Endodermal cell (in vitro differentiated cells): Measurements from ENCODE around the gene RPA3. TPM values are rescaled to one million over a fixed set of nuclear protein-coding genes. Genes with fewer than 3 reads are reported as not detected.
"Not testable (repeated sequence)": the region's sequence is repeated elsewhere in the genome, so short reads cannot be mapped to it uniquely, and the experiment has no call there.

ENCODE experiments used
- DNase-seq: peaks from one replicate; pipeline ENCODE4 v3.0.0-alpha.2; 2017
- H3K27ac ChIP-seq: 2 replicates; pipeline ENCODE4 v1.5.1; 2013; ENCODE audit warnings: mild to moderate bottlenecking, low read depth, low read length, moderate library complexity
- H3K27me3 ChIP-seq: 2 replicates; pipeline ENCODE4 v1.6.1; 2013; ENCODE audit warnings: mild to moderate bottlenecking, low read length, moderate library complexity; ENCODE audit not compliant: insufficient read depth, control insufficient read depth, poor library complexity, severe bottlenecking
- H3K36me3 ChIP-seq: 2 replicates; pipeline ENCODE4 v1.7.0; 2013; ENCODE audit warnings: mild to moderate bottlenecking, low read length, moderate library complexity; ENCODE audit not compliant: control insufficient read depth, insufficient read depth
- H3K4me1 ChIP-seq: one replicate; pipeline ENCODE4 v1.7.0; 2013; ENCODE audit warnings: low read length; ENCODE audit not compliant: control insufficient read depth, insufficient read depth
- H3K4me3 ChIP-seq: 2 replicates; pipeline ENCODE4 v1.5.1; 2013; ENCODE audit warnings: mild to moderate bottlenecking, low read length, moderate library complexity
- H3K9ac ChIP-seq: 2 replicates; pipeline ENCODE4 v1.6.1; 2013; ENCODE audit warnings: mild to moderate bottlenecking, low read length, moderate library complexity; ENCODE audit not compliant: poor library complexity, severe bottlenecking; ENCODE audit errors: extremely low read depth
- H3K9me3 ChIP-seq: 2 replicates; pipeline ENCODE4 v1.6.1; 2013; ENCODE audit warnings: mild to moderate bottlenecking, low read length, moderate library complexity; ENCODE audit not compliant: control insufficient read depth
- H3K27ac Mint-ChIP-seq: 2 replicates; pipeline ENCODE4 v1.8.0; 2020; ENCODE audit warnings: mixed read lengths
- H3K27me3 Mint-ChIP-seq: 2 replicates; pipeline ENCODE4 v1.8.0; 2021; ENCODE audit warnings: mild to moderate bottlenecking, mixed read lengths; ENCODE audit not compliant: insufficient read depth
- H3K36me3 Mint-ChIP-seq: 2 replicates; pipeline ENCODE4 v1.8.0; 2020; ENCODE audit warnings: low read depth, mixed read lengths
- H3K4me1 Mint-ChIP-seq: 2 replicates; pipeline ENCODE4 v1.8.0; 2020; ENCODE audit warnings: mixed read lengths
- H3K4me3 Mint-ChIP-seq: 2 replicates; pipeline ENCODE4 v1.8.0; 2020; ENCODE audit warnings: mild to moderate bottlenecking, moderate library complexity, mixed read lengths
- H3K9me3 Mint-ChIP-seq: 2 replicates; pipeline ENCODE4 v1.8.0; 2020; ENCODE audit warnings: mild to moderate bottlenecking, mixed read lengths
- CTCF ChIP-seq: fragments of 200-600 bp; sonication (generic); conservative IDR thresholded peaks from 2 replicates; pipeline ENCODE4 v1.5.0; 2021; ENCODE audit warnings: antibody characterized with exemption, mild to moderate bottlenecking
- WGBS, 2 experiments: methylation state at CpG; one replicate each; pipeline versions ENCODE4 v1.1.5 to v1.1.7; 2013; ENCODE audit warnings: missing lambda C conversion rate in 2 of 2, mixed read lengths in 1 of 2; ENCODE audit not compliant: insufficient coverage in 1 of 2, insufficient read length in 1 of 2; 5-methylcytosine and 5-hydroxymethylcytosine counted together
- total RNA-seq, 2 donors: library from RNA; stranded (reverse); fragmentation: NEBNext Ultra II Directional in 1 of 2; extraction: Animal tissue kit (Norgen Biotek cat#: 25700) in 1 of 2; gene quantifications; 2 replicates in 1 of 2; 3 replicates in 1 of 2; pipeline ENCODE4 v1.2.1, GENCODE V29; 2021

Gene RPA3
- total RNA-seq, 2 donors from 2014 or later = 65.5 to 97.8 TPM

- Histone ChIP-seq H3K27ac (no peak overlapping the region), H3K9me3 (no peaks in the 10 kb centered on the region), H3K4me3 (no peak overlapping the region), H3K9ac (no peak overlapping the region), H3K36me3 (peaks cover 3% of the 10 kb centered on the region), H3K27me3 (no peaks in the 10 kb centered on the region), H3K4me1 (no peaks in the 10 kb centered on the region)
- peaks cover 3% of the 10 kb centered on the region for H3K9me3 Mint-ChIP-seq
- no peak for TF ChIP-seq CTCF
- peak overlapping the region; percentile 48 for H3K27ac Mint-ChIP-seq
- peaks cover 5% of the 10 kb centered on the region for H3K36me3 Mint-ChIP-seq
- DNase-seq = no peak
- H3K27me3 Mint-ChIP-seq = no peaks in the 10 kb centered on the region
- H3K4me3 Mint-ChIP-seq = no peak overlapping the region
- WGBS, 2 experiments = 85 to 100% methylated on average over 2 to 5 of the region's 5 CpGs
- peaks cover 10% of the 10 kb centered on the region for H3K4me1 Mint-ChIP-seq
Observed at GRCh38 chr7:7682861-7683260, 35.5 kb downstream of the RPA3 start.

GRCh38 chr7:7681936-7682329 lies 36.5 kb downstream of the RPA3 start:
- Histone ChIP-seq H3K9ac (no peak overlapping the region), H3K27me3 (no peaks in the 10 kb centered on the region), H3K4me3 (no peak overlapping the region), H3K4me1 (no peaks in the 10 kb centered on the region), H3K36me3 (peaks cover 4% of the 10 kb centered on the region), H3K9me3 (no peaks in the 10 kb centered on the region), H3K27ac (no peak overlapping the region)
- Mint-ChIP-seq H3K36me3 (peaks cover 9% of the 10 kb centered on the region), H3K4me3 (no peak overlapping the region), H3K9me3 (peaks cover 7% of the 10 kb centered on the region), H3K27me3 (no peaks in the 10 kb centered on the region), H3K4me1 (peaks cover 8% of the 10 kb centered on the region), H3K27ac (no peak overlapping the region)
- no peak for DNase-seq
- TF ChIP-seq CTCF = no peak

- H3K27ac Mint-ChIP-seq = no peak overlapping the region
Observed at GRCh38 chr7:7681191-7681935, 37.0 kb downstream of the RPA3 start.

GRCh38 chr7:7679640-7680039 lies 38.8 kb downstream of the RPA3 start:
- not testable (repeated sequence) for H3K9me3 Mint-ChIP-seq, H3K36me3 ChIP-seq, H3K27me3 ChIP-seq, H3K4me1 ChIP-seq, H3K4me1 Mint-ChIP-seq, H3K9ac ChIP-seq, H3K4me3 Mint-ChIP-seq, H3K27ac Mint-ChIP-seq, H3K4me3 ChIP-seq, DNase-seq, H3K9me3 ChIP-seq, H3K27ac ChIP-seq, H3K27me3 Mint-ChIP-seq, H3K36me3 Mint-ChIP-seq
- 98 to 100% methylated on average over 1 to 2 of the region's 2 CpGs for WGBS, 2 experiments

More at GRCh38 chr7:7681191-7681935, 37.0 kb downstream of the RPA3 start:
- no peaks in the 10 kb centered on the region for H3K27me3 Mint-ChIP-seq
- peaks cover 7% of the 10 kb centered on the region for H3K9me3 Mint-ChIP-seq
- 69 to 80% methylated on average over 3 to 6 of the region's 7 CpGs for WGBS, 2 experiments
- Histone ChIP-seq H3K4me3 (no peak overlapping the region), H3K36me3 (peaks cover 4% of the 10 kb centered on the region), H3K9me3 (no peaks in the 10 kb centered on the region), H3K9ac (no peak overlapping the region), H3K4me1 (no peaks in the 10 kb centered on the region), H3K27me3 (no peaks in the 10 kb centered on the region), H3K27ac (no peak overlapping the region)
- no peak overlapping the region for H3K4me3 Mint-ChIP-seq
- peak; percentile 54 for DNase-seq
- TF ChIP-seq CTCF = peak; percentile 69
- H3K36me3 Mint-ChIP-seq = peaks cover 9% of the 10 kb centered on the region
- H3K4me1 Mint-ChIP-seq = peaks cover 4% of the 10 kb centered on the region
